Smooth muscle cell of the pulmonary artery (primary cell): ENCODE measurements around the gene RFX7. TPM values are rescaled to one million over a fixed set of nuclear protein-coding genes. Genes with fewer than 3 reads are reported as not detected.

Experiments used
- total RNA-seq: library from RNA; depleted of rRNA; stranded (reverse); fragments of >200 nt; gene quantifications from 2 replicates; pipeline ENCODE4 v1.2.3, GENCODE V29; 2014

The RFX7 gene
- total RNA-seq, result 8.1 and 8.4 TPM in 2 replicates

DNA sequence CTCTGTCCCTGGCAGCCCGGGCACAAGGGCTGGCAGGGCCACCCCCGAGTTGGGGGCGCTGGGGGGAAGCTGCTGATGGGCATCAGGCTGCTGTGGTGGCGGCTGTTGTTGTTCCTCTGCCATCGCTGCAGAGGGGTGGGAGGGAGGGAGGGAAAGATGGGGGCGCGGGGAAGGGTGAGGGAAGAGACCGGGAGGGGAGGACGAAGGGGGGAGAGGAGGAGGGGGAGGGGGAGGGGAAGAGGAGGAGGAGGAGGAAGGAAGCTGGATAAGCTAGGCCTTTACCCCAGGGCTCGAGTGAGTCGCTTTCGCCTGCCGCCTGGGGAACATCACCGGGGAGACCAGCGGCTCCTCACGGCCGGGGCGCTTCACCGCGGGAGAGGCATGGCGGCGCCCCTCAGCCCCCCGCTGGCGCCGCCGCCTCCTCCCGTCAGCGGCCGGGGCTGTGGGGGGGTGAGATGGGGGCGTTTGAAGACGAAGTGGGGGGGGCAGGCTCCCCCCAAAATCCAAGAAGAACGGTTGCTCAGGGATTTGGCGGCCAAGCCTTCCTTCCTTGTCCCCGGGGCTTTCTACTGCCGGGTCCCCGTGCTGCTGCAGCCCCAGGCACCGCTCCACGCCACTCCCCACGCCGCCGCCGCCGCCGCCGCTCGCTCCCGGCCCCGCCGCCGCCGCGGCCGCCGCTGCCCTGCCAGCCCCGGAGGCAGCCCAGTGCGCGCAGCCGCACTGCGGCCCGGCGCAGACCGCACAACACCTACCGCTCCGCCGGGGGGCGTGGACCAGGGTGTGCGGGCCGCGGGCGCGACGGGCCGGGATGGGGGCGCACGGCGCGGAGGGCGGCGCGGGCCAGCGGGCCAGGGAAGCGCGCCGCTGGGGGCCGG, at the start of gene RFX7:
Gene RFX7, minus strand, starts transcription at position 717 of the 875 bp plus-strand sequence. Its CDS starts 594 bp downstream, at position 123.

Other genes with a start within 250 kb of the RFX7 start
- 3.1 and 5.7 TPM in 2 replicates for gene TEX9, start 121.5 kb upstream of the RFX7 start, total RNA-seq
- gene MNS1, start 221.3 kb upstream of the RFX7 start, total RNA-seq, result 0.30 and 2.3 TPM in 2 replicates